ENCODE data around the gene IL1RAPL1. TPM values are rescaled to one million over a fixed set of nuclear protein-coding genes. Genes with fewer than 3 reads are reported as not detected.

IL1RAPL1 gene
- total RNA-seq, 2 donors from 2014 or later, result not detected

DNA sequence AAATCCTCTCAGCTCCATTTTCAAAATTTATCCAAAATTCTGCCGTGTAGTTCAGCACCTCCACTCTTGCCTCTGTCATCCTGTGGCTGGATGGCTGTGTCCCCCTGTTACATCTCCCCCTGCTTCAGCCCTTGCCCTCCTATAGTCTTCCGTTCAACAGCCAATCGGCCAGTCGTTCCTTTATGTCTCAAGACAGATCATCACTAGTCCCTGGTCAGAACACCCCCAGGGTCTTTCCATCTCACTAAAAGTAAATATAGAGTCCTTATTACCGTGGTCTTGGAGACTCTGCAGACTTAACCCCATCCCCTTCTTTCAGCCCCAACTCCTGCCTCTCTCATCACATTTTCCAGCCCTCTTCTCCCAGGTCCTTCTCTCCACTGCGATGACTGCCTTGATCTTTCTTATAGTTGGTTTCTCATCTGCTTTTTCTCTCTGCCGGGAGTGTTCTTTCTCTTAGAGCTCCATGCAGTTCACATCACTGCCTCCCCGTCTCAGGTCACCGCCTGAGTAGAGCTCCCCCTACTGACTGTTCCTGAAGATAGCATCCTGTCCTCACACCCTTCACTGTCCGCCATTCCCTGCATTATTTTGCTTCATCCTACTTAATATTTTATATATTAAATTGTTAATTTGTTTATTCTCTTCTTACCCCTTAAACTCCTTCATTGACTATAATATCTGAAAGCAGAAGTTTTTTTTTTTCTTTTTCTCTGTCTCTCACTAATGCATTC, 891.3 kb downstream of the IL1RAPL1 start:
- H3K4me3 Mint-ChIP-seq, result no peak overlapping the region
- ATAC-seq, result no peak
- H3K27me3 Mint-ChIP-seq, result no peaks in the 10 kb centered on the region
- no peaks in the 10 kb centered on the region for H3K36me3 Mint-ChIP-seq (ENCODE audit: low read depth)
- no peaks in the 10 kb centered on the region for H3K9me3 ChIP-seq (ENCODE audit: control insufficient read depth, low read length, poor library complexity, severe bottlenecking)
- no peak overlapping the region for H3K27ac Mint-ChIP-seq
- DNase-seq, result no peak
- H3K4me1 Mint-ChIP-seq, result no peaks in the 10 kb centered on the region

- Mint-ChIP-seq H3K27ac (no peak overlapping the region), H3K27me3 (no peaks in the 10 kb centered on the region), H3K4me1 (no peaks in the 10 kb centered on the region), H3K4me3 (no peak overlapping the region), H3K36me3 (ENCODE audit: low read depth) (no peaks in the 10 kb centered on the region)
- no peaks in the 10 kb centered on the region for H3K9me3 ChIP-seq (ENCODE audit: control insufficient read depth, low read length, poor library complexity, severe bottlenecking)
- no peak for ATAC-seq
- no peak for DNase-seq
These were observed 900.0 kb downstream of the IL1RAPL1 start for GRCh38 chrX:29487214-29487613.

DNA sequence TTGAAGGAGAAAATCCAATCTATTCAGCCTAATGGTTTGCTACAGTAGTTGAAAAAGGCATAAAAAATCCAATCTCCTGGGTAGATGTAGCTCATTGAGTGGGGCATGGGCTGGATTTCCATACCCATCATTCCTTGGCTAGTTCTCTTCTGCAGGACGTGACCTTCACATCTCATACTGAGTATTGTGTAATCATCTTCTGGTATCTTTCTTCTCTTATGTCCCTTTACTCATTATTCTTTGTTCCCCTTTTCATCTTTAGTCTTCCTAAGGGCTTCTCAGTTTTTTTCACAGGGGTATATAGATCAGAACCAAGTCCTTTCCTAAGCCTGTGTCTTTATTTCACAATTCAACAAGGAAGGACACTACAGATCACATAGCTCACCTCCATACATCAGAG, 900.5 kb downstream of the IL1RAPL1 start:
- Mint-ChIP-seq H3K4me3 (no peak overlapping the region), H3K27me3 (no peaks in the 10 kb centered on the region), H3K4me1 (no peaks in the 10 kb centered on the region), H3K27ac (no peak overlapping the region), H3K36me3 (ENCODE audit: low read depth) (no peaks in the 10 kb centered on the region)
- no peaks in the 10 kb centered on the region for H3K9me3 ChIP-seq (ENCODE audit: control insufficient read depth, low read length, poor library complexity, severe bottlenecking)
- no peak for ATAC-seq
- DNase-seq, result no peak

DNA sequence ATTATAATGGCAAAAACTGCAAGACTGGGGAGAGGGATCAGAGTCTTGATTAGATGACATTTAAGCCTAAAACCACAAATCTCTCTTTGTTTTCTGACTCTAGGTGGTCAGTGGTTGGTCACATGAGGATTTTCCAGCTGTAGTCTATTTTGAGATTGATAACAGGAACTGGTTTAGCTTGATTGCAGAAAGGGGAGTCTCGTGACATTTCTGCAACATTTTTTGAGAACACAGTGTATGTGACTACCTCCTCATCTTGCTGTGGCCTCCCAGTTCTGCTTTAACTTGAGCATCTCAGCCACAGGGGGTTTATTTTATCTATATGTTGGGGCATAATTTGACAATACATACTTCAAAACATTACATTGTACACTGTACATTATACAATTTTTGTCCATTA, 901.7 kb downstream of the IL1RAPL1 start:
- DNase-seq (no peak), ATAC-seq (no peak)
- no peaks in the 10 kb centered on the region for H3K36me3 Mint-ChIP-seq (ENCODE audit: low read depth)
- no peak overlapping the region for H3K4me3 Mint-ChIP-seq
- H3K27ac Mint-ChIP-seq, result no peak overlapping the region
- no peaks in the 10 kb centered on the region for H3K27me3 Mint-ChIP-seq
- H3K9me3 ChIP-seq (ENCODE audit: control insufficient read depth, low read length, poor library complexity, severe bottlenecking), result no peaks in the 10 kb centered on the region
- no peaks in the 10 kb centered on the region for H3K4me1 Mint-ChIP-seq

GRCh38 chrX:29490606-29491005, 903.4 kb downstream of the IL1RAPL1 start:
- Mint-ChIP-seq H3K4me3 (no peak overlapping the region), H3K36me3 (ENCODE audit: low read depth) (no peaks in the 10 kb centered on the region), H3K27me3 (no peaks in the 10 kb centered on the region), H3K27ac (no peak overlapping the region), H3K4me1 (no peaks in the 10 kb centered on the region)
- DNase-seq, result no peak
- H3K9me3 ChIP-seq (ENCODE audit: control insufficient read depth, low read length, poor library complexity, severe bottlenecking), result no peaks in the 10 kb centered on the region
- no peak for ATAC-seq

DNA sequence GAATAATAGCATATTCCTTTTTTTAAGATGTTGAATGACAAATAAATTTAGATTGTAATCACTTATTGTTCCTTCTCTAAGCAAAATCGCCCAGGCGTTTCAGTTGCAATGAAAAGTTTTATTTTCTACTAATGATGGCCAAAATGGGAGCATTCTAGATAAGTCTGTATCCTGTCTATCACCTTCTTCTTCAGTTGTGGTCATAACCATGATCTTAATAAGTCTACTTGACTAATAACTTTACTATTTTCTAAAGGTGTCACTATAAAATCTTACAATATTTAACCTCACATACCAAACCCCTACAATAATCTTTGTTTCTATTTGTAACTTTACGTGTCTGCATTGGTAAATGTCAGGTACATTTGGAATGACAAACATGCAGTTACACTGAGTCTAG, 904.4 kb downstream of the IL1RAPL1 start:
- ATAC-seq (no peak), DNase-seq (no peak)
- Mint-ChIP-seq H3K4me3 (no peak overlapping the region), H3K27me3 (no peaks in the 10 kb centered on the region), H3K36me3 (ENCODE audit: low read depth) (no peaks in the 10 kb centered on the region), H3K4me1 (no peaks in the 10 kb centered on the region), H3K27ac (no peak overlapping the region)
- H3K9me3 ChIP-seq (ENCODE audit: control insufficient read depth, low read length, poor library complexity, severe bottlenecking), result no peaks in the 10 kb centered on the region

GRCh38 chrX:29496636-29497180, 909.5 kb downstream of the IL1RAPL1 start:
- Mint-ChIP-seq H3K36me3 (ENCODE audit: low read depth) (no peaks in the 10 kb centered on the region), H3K27ac (no peak overlapping the region), H3K27me3 (no peaks in the 10 kb centered on the region), H3K4me3 (no peak overlapping the region), H3K4me1 (no peaks in the 10 kb centered on the region)
- H3K9me3 ChIP-seq (ENCODE audit: control insufficient read depth, low read length, poor library complexity, severe bottlenecking), result no peaks in the 10 kb centered on the region
- ATAC-seq (no peak), DNase-seq (no peak)

GRCh38 chrX:29506729-29507128, 919.5 kb downstream of the IL1RAPL1 start:
- Mint-ChIP-seq H3K4me3 (no peak overlapping the region), H3K27me3 (no peaks in the 10 kb centered on the region), H3K27ac (no peak overlapping the region), H3K4me1 (no peaks in the 10 kb centered on the region), H3K36me3 (ENCODE audit: low read depth) (peaks cover 2% of the 10 kb centered on the region)
- no peak for DNase-seq
- no peaks in the 10 kb centered on the region for H3K9me3 ChIP-seq (ENCODE audit: control insufficient read depth, low read length, poor library complexity, severe bottlenecking)
- no peak for ATAC-seq

GRCh38 chrX:29518100-29518499, 930.9 kb downstream of the IL1RAPL1 start:
- Mint-ChIP-seq H3K27ac (no peak overlapping the region), H3K4me1 (no peaks in the 10 kb centered on the region), H3K4me3 (no peak overlapping the region), H3K27me3 (no peaks in the 10 kb centered on the region), H3K36me3 (ENCODE audit: low read depth) (no peaks in the 10 kb centered on the region)
- H3K9me3 ChIP-seq (ENCODE audit: control insufficient read depth, low read length, poor library complexity, severe bottlenecking), result no peaks in the 10 kb centered on the region
- DNase-seq (no peak), ATAC-seq (no peak)

DNA sequence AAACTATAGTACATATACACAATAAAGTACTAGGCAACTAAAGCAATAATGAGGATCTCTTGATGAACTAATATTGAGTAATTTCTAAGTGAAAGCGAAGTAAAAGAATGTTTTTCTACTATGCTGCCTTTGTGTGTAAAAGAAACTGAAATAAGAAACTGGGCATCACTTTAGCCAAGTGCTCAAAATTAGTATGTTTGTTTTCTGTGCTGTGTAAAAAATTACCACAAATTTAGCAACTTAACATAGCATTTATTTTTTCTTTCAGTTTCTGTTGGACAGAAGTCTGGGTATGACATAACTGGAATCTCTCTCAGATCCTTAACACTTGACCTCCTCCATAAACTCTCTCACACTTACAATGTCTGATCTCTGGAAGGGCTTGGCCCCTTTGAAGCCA, 941.0 kb downstream of the IL1RAPL1 start:
- DNase-seq (no peak), ATAC-seq (no peak)
- Mint-ChIP-seq H3K36me3 (ENCODE audit: low read depth) (no peaks in the 10 kb centered on the region), H3K4me3 (no peak overlapping the region), H3K27ac (no peak overlapping the region), H3K4me1 (no peaks in the 10 kb centered on the region), H3K27me3 (no peaks in the 10 kb centered on the region)
- peaks cover 4% of the 10 kb centered on the region for H3K9me3 ChIP-seq (ENCODE audit: control insufficient read depth, low read length, poor library complexity, severe bottlenecking)

DNA sequence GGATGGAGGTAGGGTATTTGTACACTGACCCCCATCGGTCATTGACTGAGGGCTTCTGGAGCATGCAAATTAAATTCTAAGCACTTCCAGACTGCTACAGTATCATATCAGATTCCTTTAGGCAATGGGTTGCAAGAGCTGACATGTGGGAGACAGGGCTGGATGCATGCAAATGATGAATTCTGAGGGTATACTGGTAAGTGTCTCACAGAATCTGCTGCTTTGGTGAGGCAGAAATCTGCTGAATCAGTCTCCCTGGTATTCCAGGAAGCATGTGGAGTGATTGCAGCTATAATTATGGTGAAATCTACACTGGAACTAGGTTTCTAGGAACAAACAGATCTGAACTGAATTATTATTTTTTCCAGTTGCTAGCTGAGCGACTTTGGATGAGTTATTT, 943.3 kb downstream of the IL1RAPL1 start:
- no peak for ATAC-seq
- Mint-ChIP-seq H3K27ac (no peak overlapping the region), H3K4me3 (no peak overlapping the region), H3K27me3 (no peaks in the 10 kb centered on the region), H3K36me3 (ENCODE audit: low read depth) (no peaks in the 10 kb centered on the region), H3K4me1 (no peaks in the 10 kb centered on the region)
- no peak for DNase-seq
- peaks cover 4% of the 10 kb centered on the region for H3K9me3 ChIP-seq (ENCODE audit: control insufficient read depth, low read length, poor library complexity, severe bottlenecking)

DNA sequence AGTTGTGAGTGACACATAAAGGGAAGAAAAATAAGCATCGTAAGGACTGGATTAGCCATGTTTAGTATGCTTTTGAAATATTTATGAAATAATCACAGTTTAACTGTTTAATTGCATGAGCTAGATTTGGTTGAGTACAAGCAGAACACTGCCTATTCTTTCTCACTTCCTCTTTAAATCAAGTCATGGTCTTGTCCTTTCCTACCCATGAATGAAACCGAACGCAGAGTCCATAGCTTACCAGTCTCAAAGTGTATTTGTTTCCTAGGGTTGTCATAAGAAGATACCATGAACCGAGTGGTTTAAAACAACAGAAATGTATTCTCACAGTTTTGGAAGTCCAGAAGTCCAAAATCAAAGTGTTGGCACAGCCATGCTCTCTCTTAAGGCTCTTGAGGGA, 944.1 kb downstream of the IL1RAPL1 start:
- no peaks in the 10 kb centered on the region for H3K4me1 Mint-ChIP-seq
- H3K27ac Mint-ChIP-seq, result no peak overlapping the region
- H3K9me3 ChIP-seq (ENCODE audit: control insufficient read depth, low read length, poor library complexity, severe bottlenecking), result peaks cover 4% of the 10 kb centered on the region
- ATAC-seq (no peak), DNase-seq (no peak)
- H3K4me3 Mint-ChIP-seq, result no peak overlapping the region
- no peaks in the 10 kb centered on the region for H3K27me3 Mint-ChIP-seq
- H3K36me3 Mint-ChIP-seq (ENCODE audit: low read depth), result no peaks in the 10 kb centered on the region

DNA sequence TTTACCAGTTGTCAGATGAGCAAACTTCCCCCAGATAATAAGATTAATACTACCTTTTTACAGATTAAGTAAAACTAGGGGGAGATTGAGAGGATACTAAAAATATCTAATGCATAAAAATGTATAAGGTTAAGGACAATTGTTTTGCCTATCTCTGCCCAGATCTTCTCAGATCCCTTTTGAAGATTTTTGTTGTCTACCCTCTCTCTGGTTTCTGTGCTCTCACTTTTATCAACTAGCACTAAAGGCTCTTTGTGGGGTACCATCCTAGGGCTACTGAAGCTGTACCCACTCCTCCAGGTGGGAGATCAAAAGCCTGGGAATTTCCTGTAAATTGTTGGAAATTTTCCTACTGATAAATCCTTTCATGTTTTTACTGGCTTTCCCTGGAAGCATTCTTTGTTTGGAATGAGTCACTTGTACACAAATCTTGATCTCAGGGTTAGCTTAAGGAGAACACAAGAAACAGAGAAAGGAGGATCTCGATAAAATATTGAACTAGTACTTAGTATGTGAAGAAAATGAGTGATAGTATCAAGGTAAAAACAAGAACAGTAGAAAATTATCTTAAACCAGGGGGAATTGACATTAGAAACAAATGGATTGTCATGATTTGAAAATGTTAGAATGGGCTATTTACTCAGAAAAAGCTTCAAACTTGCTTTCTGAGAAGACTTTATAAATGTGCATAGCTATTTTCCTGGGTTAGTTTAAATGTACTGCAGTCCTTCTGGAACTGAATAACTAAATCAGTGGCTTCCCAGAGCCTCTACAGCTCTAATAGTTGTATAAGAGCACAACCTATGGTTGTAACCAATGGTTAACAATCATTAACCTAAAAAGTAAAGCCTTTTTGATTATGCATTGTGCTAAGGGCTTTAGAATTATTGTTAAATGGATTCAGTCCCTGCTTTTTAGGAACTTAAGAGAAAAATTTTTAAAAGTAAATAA, 948.2 kb downstream of the IL1RAPL1 start:
- DNase-seq (no peak), ATAC-seq (no peak)
- Mint-ChIP-seq H3K36me3 (ENCODE audit: low read depth) (no peaks in the 10 kb centered on the region), H3K27ac (no peak overlapping the region), H3K4me1 (no peaks in the 10 kb centered on the region), H3K27me3 (no peaks in the 10 kb centered on the region), H3K4me3 (no peak overlapping the region)
- H3K9me3 ChIP-seq (ENCODE audit: control insufficient read depth, low read length, poor library complexity, severe bottlenecking), result no peaks in the 10 kb centered on the region

Measured in T-helper 17 cell (primary cell).